Astrocyte of the spinal cord (primary cell): ENCODE data around the gene RFC2.
A peak's percentile ranks its signal among the peaks of the same experiment; 100 is the strongest.

Experiments used
- DNase-seq: peaks from one replicate; pipeline ENCODE4 v3.0.0; 2011; ENCODE audit warnings: low read depth, low spot score
- H3K4me3 ChIP-seq: 2 replicates; pipeline ENCODE4 v1.5.1; 2011; ENCODE audit warnings: low read depth, mild to moderate bottlenecking, low read length, moderate library complexity
- CTCF ChIP-seq: IDR thresholded peaks from 2 replicates; pipeline ENCODE4 v1.5.1; 2012; ENCODE audit warnings: low read depth, mild to moderate bottlenecking, low read length, inconsistent platforms
- in situ Hi-C: cut with HindIII; loops from 2 replicates; pipeline ENCODE4 v1.10.0; 2017; ENCODE audit warnings: low sequenced_read_pairs

Gene RFC2

GRCh38 chr7:74282748-74283459, 28.7 kb upstream of the RFC2 start:
- in situ Hi-C loops: no loop called here
- DNase-seq: no peak
- no peak overlapping the region for H3K4me3 ChIP-seq
- TF ChIP-seq CTCF: no peak

- TF ChIP-seq CTCF: no peak
- DNase-seq: no peak
- in situ Hi-C loops: no loop called here
These were observed 26.8 kb upstream of the RFC2 start for GRCh38 chr7:74280985-74281384.

GRCh38 chr7:74277636-74278035, 23.4 kb upstream of the RFC2 start:
- in situ Hi-C loops: no loop called here
- DNase-seq: no peak
- TF ChIP-seq CTCF: no peak
- no peak overlapping the region for H3K4me3 ChIP-seq

More at GRCh38 chr7:74280985-74281384, 26.8 kb upstream of the RFC2 start:
- no peak overlapping the region for H3K4me3 ChIP-seq

- H3K4me3 ChIP-seq: no peak overlapping the region
- in situ Hi-C loops: no loop called here
- peak; percentile 63 for TF ChIP-seq CTCF
- no peak for DNase-seq
These were observed 21.2 kb upstream of the RFC2 start for GRCh38 chr7:74275401-74275881.

- no peak overlapping the region for H3K4me3 ChIP-seq
- no peak for TF ChIP-seq CTCF
- in situ Hi-C loops: no loop called here
- DNase-seq: peak; percentile 95
These were observed 18.3 kb upstream of the RFC2 start for GRCh38 chr7:74272305-74273038.

- DNase-seq: no peak
- in situ Hi-C loops: no loop called here
These were observed 17.5 kb upstream of the RFC2 start for GRCh38 chr7:74271742-74272141.

More at GRCh38 chr7:74271742-74272141, 17.5 kb upstream of the RFC2 start:
- TF ChIP-seq CTCF: no peak
- H3K4me3 ChIP-seq: no peak overlapping the region
